ENCODE results near the gene SPATA32. TPM values are rescaled to one million over a fixed set of nuclear protein-coding genes. Genes with fewer than 3 reads are reported as not detected.

Gene SPATA32
- total RNA-seq, 1 experiment from 2014 or later, result not detected

DNA sequence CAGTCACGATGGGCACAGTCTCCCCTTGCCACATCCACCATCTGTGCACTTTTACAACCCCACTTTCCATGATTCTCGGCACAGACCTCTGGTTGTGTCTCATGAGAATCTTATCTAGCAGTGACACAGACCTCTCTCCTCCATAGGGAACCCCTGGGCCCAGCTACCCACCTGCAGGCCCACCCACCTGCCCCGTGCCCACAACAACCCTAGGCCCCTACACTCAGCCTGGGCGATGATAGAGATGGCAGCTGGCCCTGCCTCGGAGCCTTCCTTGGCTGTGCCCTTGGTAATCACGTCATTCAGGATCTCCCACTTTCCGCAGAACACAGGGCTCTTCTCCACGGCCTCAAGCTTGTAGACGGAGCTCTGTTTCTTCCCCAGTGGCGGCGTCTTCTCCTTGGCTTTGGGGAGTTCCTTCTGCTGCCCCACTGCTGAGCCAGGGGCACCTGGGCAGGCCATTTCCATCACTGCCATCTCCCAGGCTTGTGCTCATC lies 28.4 kb upstream of the SPATA32 start:
- Histone ChIP-seq H3K9ac (ENCODE audit: low read length) (no peak overlapping the region), H3K4me3 (ENCODE audit: low read length) (no peak overlapping the region), H2AFZ (ENCODE audit: low read length) (no peak overlapping the region), H3K27me3 (ENCODE audit: low read length) (no peaks in the 10 kb centered on the region), H3K4me1 (ENCODE audit: low read length) (peaks cover 55% of the 10 kb centered on the region), H3K9me2 (replicated peaks; ENCODE audit: insufficient read depth, low read length) (no peaks in the 10 kb centered on the region), H3K27ac (ENCODE audit: low read length) (peak overlapping the region; percentile 96), H3K9me3 (ENCODE audit: low read length) (no peaks in the 10 kb centered on the region), H3K79me2 (ENCODE audit: low read length) (peaks cover 52% of the 10 kb centered on the region), H3K4me2 (ENCODE audit: low read depth, low read length, poor library complexity, severe bottlenecking) (no peak overlapping the region), H3K36me3 (ENCODE audit: insufficient read depth, low read length) (peaks cover 21% of the 10 kb centered on the region), H4K20me1 (ENCODE audit: insufficient read depth, low read depth, low read length) (no peaks in the 10 kb centered on the region)
- DNase-seq, result no peak

- no peak overlapping the region for H3K4me3 ChIP-seq (ENCODE audit: low read length)
- peaks cover 25% of the 10 kb centered on the region for H3K36me3 ChIP-seq (ENCODE audit: insufficient read depth, low read length)
- no peaks in the 10 kb centered on the region for H3K9me2 ChIP-seq (replicated peaks; ENCODE audit: insufficient read depth, low read length)
- H4K20me1 ChIP-seq (ENCODE audit: insufficient read depth, low read depth, low read length), result no peaks in the 10 kb centered on the region
- no peaks in the 10 kb centered on the region for H3K27me3 ChIP-seq (ENCODE audit: low read length)
- H3K9me3 ChIP-seq (ENCODE audit: low read length), result no peaks in the 10 kb centered on the region
- H2AFZ ChIP-seq (ENCODE audit: low read length), result no peak overlapping the region
- peaks cover 44% of the 10 kb centered on the region for H3K79me2 ChIP-seq (ENCODE audit: low read length)
- no peak overlapping the region for H3K4me2 ChIP-seq (ENCODE audit: low read depth, low read length, poor library complexity, severe bottlenecking)
- H3K27ac ChIP-seq (ENCODE audit: low read length), result no peak overlapping the region
- no peak for DNase-seq
- no peak overlapping the region for H3K9ac ChIP-seq (ENCODE audit: low read length)
- H3K4me1 ChIP-seq (ENCODE audit: low read length), result peaks cover 47% of the 10 kb centered on the region
Measured at GRCh38 chr17:45289301-45290268, 27.7 kb upstream of the SPATA32 start.

DNA sequence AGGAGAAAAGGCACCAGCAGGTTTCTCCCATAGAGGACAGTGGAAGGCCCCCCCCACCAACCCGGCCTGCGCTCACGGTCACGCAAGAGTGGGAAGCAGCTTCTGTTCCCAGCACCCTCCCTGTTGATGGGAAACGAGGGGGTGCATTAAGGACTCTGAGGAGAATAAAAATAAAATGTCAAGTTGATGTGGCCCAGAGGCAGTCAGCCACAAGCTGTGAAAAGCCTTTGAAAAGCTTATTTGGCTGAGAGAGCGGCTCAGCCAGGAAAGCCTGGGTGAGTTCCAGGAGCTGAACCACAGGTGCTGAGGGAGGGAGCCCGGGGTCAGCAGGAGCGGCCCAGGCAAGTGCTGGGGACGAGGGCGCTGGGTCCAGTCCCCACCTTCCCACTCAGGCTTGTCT lies 26.9 kb upstream of the SPATA32 start:
- DNase-seq, result no peak
- Histone ChIP-seq H4K20me1 (ENCODE audit: insufficient read depth, low read depth, low read length) (no peaks in the 10 kb centered on the region), H3K36me3 (ENCODE audit: insufficient read depth, low read length) (peaks cover 26% of the 10 kb centered on the region; the same call in 1 of the 2 replicates), H3K9ac (ENCODE audit: low read length) (no peak overlapping the region), H3K27me3 (ENCODE audit: low read length) (no peaks in the 10 kb centered on the region), H3K9me3 (ENCODE audit: low read length) (no peaks in the 10 kb centered on the region), H2AFZ (ENCODE audit: low read length) (no peak overlapping the region), H3K4me2 (ENCODE audit: low read depth, low read length, poor library complexity, severe bottlenecking) (no peak overlapping the region), H3K4me1 (ENCODE audit: low read length) (peaks cover 40% of the 10 kb centered on the region), H3K9me2 (replicated peaks; ENCODE audit: insufficient read depth, low read length) (no peaks in the 10 kb centered on the region), H3K27ac (ENCODE audit: low read length) (no peak overlapping the region), H3K79me2 (ENCODE audit: low read length) (peaks cover 37% of the 10 kb centered on the region), H3K4me3 (ENCODE audit: low read length) (no peak overlapping the region)

GRCh38 chr17:45287526-45288500 lies 25.9 kb upstream of the SPATA32 start:
- Histone ChIP-seq H3K4me2 (ENCODE audit: low read depth, low read length, poor library complexity, severe bottlenecking) (no peak overlapping the region), H3K4me1 (ENCODE audit: low read length) (peaks cover 30% of the 10 kb centered on the region), H3K27ac (ENCODE audit: low read length) (peak overlapping the region; percentile 21; the same call in 1 of the 2 replicates), H3K36me3 (ENCODE audit: insufficient read depth, low read length) (peaks cover 36% of the 10 kb centered on the region; the same call in 1 of the 2 replicates), H2AFZ (ENCODE audit: low read length) (no peak overlapping the region), H3K9ac (ENCODE audit: low read length) (peak overlapping the region; percentile 15; the same call in 1 of the 2 replicates), H3K79me2 (ENCODE audit: low read length) (peaks cover 27% of the 10 kb centered on the region), H3K4me3 (ENCODE audit: low read length) (no peak overlapping the region), H3K9me3 (ENCODE audit: low read length) (no peaks in the 10 kb centered on the region), H4K20me1 (ENCODE audit: insufficient read depth, low read depth, low read length) (no peaks in the 10 kb centered on the region), H3K9me2 (replicated peaks; ENCODE audit: insufficient read depth, low read length) (no peaks in the 10 kb centered on the region), H3K27me3 (ENCODE audit: low read length) (no peaks in the 10 kb centered on the region)
- no peak for DNase-seq

- Histone ChIP-seq H3K27ac (ENCODE audit: low read length) (no peak overlapping the region), H3K9me3 (ENCODE audit: low read length) (no peaks in the 10 kb centered on the region), H3K79me2 (ENCODE audit: low read length) (peaks cover 15% of the 10 kb centered on the region), H3K9ac (ENCODE audit: low read length) (no peak overlapping the region), H3K36me3 (ENCODE audit: insufficient read depth, low read length) (peaks cover 41% of the 10 kb centered on the region), H4K20me1 (ENCODE audit: insufficient read depth, low read depth, low read length) (no peaks in the 10 kb centered on the region), H3K27me3 (ENCODE audit: low read length) (no peaks in the 10 kb centered on the region), H3K4me3 (ENCODE audit: low read length) (no peak overlapping the region), H2AFZ (ENCODE audit: low read length) (no peak overlapping the region), H3K4me2 (ENCODE audit: low read depth, low read length, poor library complexity, severe bottlenecking) (no peak overlapping the region), H3K4me1 (ENCODE audit: low read length) (peaks cover 21% of the 10 kb centered on the region), H3K9me2 (replicated peaks; ENCODE audit: insufficient read depth, low read length) (no peaks in the 10 kb centered on the region)
- DNase-seq, result no peak
Measured at GRCh38 chr17:45286286-45286685, 24.4 kb upstream of the SPATA32 start.

DNA sequence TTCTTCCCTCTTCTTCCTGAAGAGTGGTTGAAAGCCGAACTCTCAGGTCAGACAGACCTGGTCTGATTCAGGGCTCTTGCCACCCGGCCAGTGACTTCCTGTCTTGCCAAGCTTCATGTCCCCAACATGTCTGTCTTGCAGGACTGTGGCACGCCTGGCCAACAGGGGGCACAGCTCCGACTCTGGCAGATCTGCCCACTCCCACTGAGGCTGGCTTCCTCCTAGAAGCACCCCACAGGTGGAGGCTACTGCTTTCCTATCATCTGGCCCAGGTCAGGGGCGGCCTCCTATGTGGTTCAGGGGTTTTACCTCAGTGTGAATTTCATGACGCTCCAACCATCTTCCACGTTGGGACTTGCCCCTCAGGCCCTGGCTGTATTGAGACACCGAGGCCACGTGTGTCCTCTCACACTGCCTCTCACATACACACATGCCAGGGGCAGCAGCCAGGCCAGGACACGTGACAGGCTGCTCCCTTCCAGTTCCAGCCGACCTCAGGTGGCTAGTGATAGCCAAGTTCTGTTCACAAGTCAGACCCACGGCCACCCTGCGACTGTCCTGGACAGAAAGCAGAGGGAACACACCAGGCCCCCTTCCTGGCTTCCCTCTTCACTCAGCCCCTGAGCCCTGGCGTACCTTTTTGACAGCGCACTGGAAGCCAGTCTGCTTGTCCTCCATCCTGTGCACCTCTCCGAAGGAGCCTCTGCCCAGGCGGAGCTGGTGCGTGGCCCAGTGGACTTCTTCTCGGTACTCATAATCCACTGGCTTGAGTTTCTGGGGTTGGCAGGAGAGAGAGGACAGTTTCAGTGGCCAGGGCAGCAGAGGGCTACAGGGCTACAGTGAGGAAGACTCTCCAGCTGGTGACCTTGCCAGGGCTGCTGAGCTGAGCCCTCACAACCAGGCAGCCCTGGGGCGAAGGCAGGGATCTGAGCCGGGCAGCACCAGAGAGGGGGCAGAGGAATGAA lies 22.6 kb upstream of the SPATA32 start:
- Histone ChIP-seq H3K9ac (ENCODE audit: low read length) (no peak overlapping the region), H3K36me3 (ENCODE audit: insufficient read depth, low read length) (peaks cover 30% of the 10 kb centered on the region)

DNA sequence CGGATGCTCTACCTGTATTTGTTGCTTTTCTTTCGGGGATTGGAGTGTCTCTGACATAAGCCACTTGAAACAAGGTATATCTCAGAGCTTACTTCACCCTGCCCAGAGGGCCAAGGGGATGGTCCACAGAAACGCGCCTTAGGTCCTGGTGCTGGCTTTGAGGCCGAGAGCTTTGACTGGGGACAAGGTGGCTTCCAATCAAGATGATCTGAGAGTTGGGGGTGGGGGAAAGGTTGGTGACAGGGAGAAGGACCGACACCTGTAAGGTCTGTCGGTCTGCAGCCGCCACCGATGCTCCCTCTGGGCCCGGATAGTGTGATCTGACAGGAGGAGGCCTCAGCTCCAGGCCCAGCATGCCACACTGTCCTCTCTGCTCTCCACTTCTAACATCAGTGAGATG lies 21.8 kb upstream of the SPATA32 start:
- Histone ChIP-seq H3K27ac (ENCODE audit: low read length) (no peak overlapping the region), H3K36me3 (ENCODE audit: insufficient read depth, low read length) (peaks cover 30% of the 10 kb centered on the region), H2AFZ (ENCODE audit: low read length) (no peak overlapping the region), H3K9ac (ENCODE audit: low read length) (no peak overlapping the region), H3K27me3 (ENCODE audit: low read length) (no peaks in the 10 kb centered on the region), H3K9me3 (ENCODE audit: low read length) (no peaks in the 10 kb centered on the region), H3K79me2 (ENCODE audit: low read length) (no peaks in the 10 kb centered on the region), H4K20me1 (ENCODE audit: insufficient read depth, low read depth, low read length) (no peaks in the 10 kb centered on the region), H3K4me1 (ENCODE audit: low read length) (peaks cover 12% of the 10 kb centered on the region), H3K4me3 (ENCODE audit: low read length) (no peak overlapping the region), H3K9me2 (replicated peaks; ENCODE audit: insufficient read depth, low read length) (no peaks in the 10 kb centered on the region), H3K4me2 (ENCODE audit: low read depth, low read length, poor library complexity, severe bottlenecking) (no peak overlapping the region)
- DNase-seq, result no peak

More for the DNA sequence above, 22.6 kb upstream of the SPATA32 start:
- H3K79me2 ChIP-seq (ENCODE audit: low read length), result no peaks in the 10 kb centered on the region
- H4K20me1 ChIP-seq (ENCODE audit: insufficient read depth, low read depth, low read length), result no peaks in the 10 kb centered on the region
- no peaks in the 10 kb centered on the region for H3K9me3 ChIP-seq (ENCODE audit: low read length)
- no peaks in the 10 kb centered on the region for H3K9me2 ChIP-seq (replicated peaks; ENCODE audit: insufficient read depth, low read length)
- peaks cover 12% of the 10 kb centered on the region for H3K4me1 ChIP-seq (ENCODE audit: low read length)
- H2AFZ ChIP-seq (ENCODE audit: low read length), result no peak overlapping the region
- H3K27me3 ChIP-seq (ENCODE audit: low read length), result no peaks in the 10 kb centered on the region
- no peak overlapping the region for H3K4me2 ChIP-seq (ENCODE audit: low read depth, low read length, poor library complexity, severe bottlenecking)
- no peak overlapping the region for H3K4me3 ChIP-seq (ENCODE audit: low read length)
- peak; percentile 64 for DNase-seq
- no peak overlapping the region for H3K27ac ChIP-seq (ENCODE audit: low read length)
